WTC11 (cell line): ENCODE results near the gene KIF5C. TPM values are rescaled to one million over a fixed set of nuclear protein-coding genes. Genes with fewer than 3 reads are reported as not detected.

Experiments
- ATAC-seq: fragments of 200-7000 bp; cut with Tn5 transposase; 2 replicates; pipeline ENCODE4 v1.10.0; 2021; ENCODE audit warnings: mild to moderate bottlenecking, moderate library complexity
- CTCF ChIA-PET: fragments of 300-600 bp; sonication (Branson Sonifier 250); formaldehyde crosslinking; loops from one replicate; lab custom pipeline; 2021; ENCODE audit warnings: antibody characterized with exemption; lab: Charles Lee
- POLR2A ChIA-PET: fragments of 350-600 bp; sonication (Branson Sonifier 250); formaldehyde crosslinking; loops from one replicate; lab custom pipeline; 2021; ENCODE audit warnings: antibody characterized with exemption; lab: Charles Lee
- DNase-seq: peaks from one replicate; pipeline ENCODE4 v3.0.0; 2021; ENCODE audit warnings: low spot score
- H3K27ac Mint-ChIP-seq: 2 replicates; pipeline ENCODE4 v1.8.0; 2021; ENCODE audit warnings: mixed read lengths
- H3K27me3 Mint-ChIP-seq: 2 replicates; pipeline ENCODE4 v1.8.0; 2021; ENCODE audit warnings: low read depth, mild to moderate bottlenecking, moderate library complexity, mixed read lengths
- H3K36me3 Mint-ChIP-seq: 2 replicates; pipeline ENCODE4 v1.8.0; 2021; ENCODE audit warnings: mixed read lengths
- H3K4me1 Mint-ChIP-seq: 2 replicates; pipeline ENCODE4 v1.8.0; 2022; ENCODE audit warnings: mixed read lengths
- H3K4me3 Mint-ChIP-seq: 2 replicates; pipeline ENCODE4 v1.8.0; 2021; ENCODE audit warnings: mild to moderate bottlenecking, moderate library complexity, mixed read lengths
- H3K9me3 Mint-ChIP-seq: 2 replicates; pipeline ENCODE4 v1.8.0; 2021; ENCODE audit warnings: mixed read lengths
- ARID4B ChIP-seq: sonication (generic); formaldehyde crosslinking; IDR thresholded peaks from 2 replicates; pipeline ENCODE4 v1.8.0; 2023; ENCODE audit warnings: missing genetic modification reagents, mild to moderate bottlenecking, borderline replicate concordance
- ATF3 ChIP-seq: sonication (generic); formaldehyde crosslinking; conservative IDR thresholded peaks from 2 replicates; pipeline ENCODE4 v1.8.1; 2022; ENCODE audit warnings: mild to moderate bottlenecking, missing genetic modification reagents
- CBFB ChIP-seq: sonication (generic); formaldehyde crosslinking; IDR thresholded peaks from 2 replicates; pipeline ENCODE4 v1.8.1; 2022; ENCODE audit warnings: mild to moderate bottlenecking, low read depth, missing genetic modification reagents
- CTCF ChIP-seq: fragments of 200-600 bp; IDR thresholded peaks from 2 replicates; pipeline ENCODE4 v1.8.0; 2022; ENCODE audit warnings: antibody characterized with exemption
- E2F4 ChIP-seq: sonication (generic); formaldehyde crosslinking; IDR thresholded peaks from 2 replicates; pipeline ENCODE4 v1.8.1; 2022; ENCODE audit warnings: low read depth, mild to moderate bottlenecking, moderate library complexity, missing genetic modification reagents, borderline replicate concordance
- ERG ChIP-seq: fragments of 250-450 bp; sonication (Bioruptor Pico); IDR thresholded peaks from 2 replicates; pipeline ENCODE4 v1.8.0; 2021; ENCODE audit warnings: mild to moderate bottlenecking
- GABPB1 ChIP-seq: sonication (generic); formaldehyde crosslinking; IDR thresholded peaks from 2 replicates; pipeline ENCODE4 v1.8.1; 2023; ENCODE audit warnings: mild to moderate bottlenecking, missing genetic modification reagents
- HMGA2 ChIP-seq: fragments of 250-450 bp; sonication (Bioruptor Pico); IDR thresholded peaks from 2 replicates; pipeline ENCODE4 v1.4.0; 2021; ENCODE audit warnings: mild to moderate bottlenecking, moderate library complexity
- JAZF1 ChIP-seq: fragments of 250-450 bp; sonication (Bioruptor Pico); IDR thresholded peaks from 2 replicates; pipeline ENCODE4 v1.9.0; 2021; ENCODE audit warnings: moderate library complexity, mild to moderate bottlenecking, inconsistent platforms
- MAX ChIP-seq: sonication (generic); formaldehyde crosslinking; IDR thresholded peaks from 2 replicates; pipeline ENCODE4 v1.8.0; 2022; ENCODE audit warnings: mild to moderate bottlenecking, missing genetic modification reagents
- MXD4 ChIP-seq: fragments of 250-450 bp; sonication (Bioruptor Pico); IDR thresholded peaks from 2 replicates; pipeline ENCODE4 v1.8.0; 2021; ENCODE audit warnings: mild to moderate bottlenecking, moderate library complexity, borderline replicate concordance
- NR1H2 ChIP-seq: sonication (generic); formaldehyde crosslinking; IDR thresholded peaks from 2 replicates; pipeline ENCODE4 v1.9.0; 2021; ENCODE audit warnings: mild to moderate bottlenecking, moderate library complexity, missing genetic modification reagents
- OVOL2 ChIP-seq: fragments of 250-450 bp; sonication (Bioruptor Pico); IDR thresholded peaks from 2 replicates; pipeline ENCODE4 v1.9.0; 2021; ENCODE audit warnings: mild to moderate bottlenecking, borderline replicate concordance
- TEAD4 ChIP-seq: sonication (generic); formaldehyde crosslinking; IDR thresholded peaks from 2 replicates; pipeline ENCODE4 v1.8.0; 2022; ENCODE audit warnings: mild to moderate bottlenecking, missing genetic modification reagents
- ZBTB21 ChIP-seq: sonication (generic); formaldehyde crosslinking; IDR thresholded peaks from 2 replicates; pipeline ENCODE4 v1.8.1; 2023; ENCODE audit warnings: mild to moderate bottlenecking, missing genetic modification reagents, borderline replicate concordance
- ZNF512 ChIP-seq: sonication (generic); formaldehyde crosslinking; IDR thresholded peaks from 2 replicates; pipeline ENCODE4 v1.8.1; 2022; ENCODE audit warnings: missing genetic modification reagents, borderline replicate concordance
- total RNA-seq: library from RNA; stranded (reverse); gene quantifications from 3 replicates; pipeline ENCODE4 v1.2.3, GENCODE V29; 2021
- TF ChIP-seq, protein P1 (sequence below): sonication (generic); formaldehyde crosslinking; IDR thresholded peaks from 2 replicates; pipeline ENCODE4 v1.8.0; 2022; ENCODE audit warnings: mild to moderate bottlenecking, missing genetic modification reagents
- TF ChIP-seq, protein P2 (sequence below): sonication (generic); formaldehyde crosslinking; IDR thresholded peaks from 2 replicates; pipeline ENCODE4 v1.8.1; 2022; ENCODE audit warnings: mild to moderate bottlenecking, missing genetic modification reagents, moderate library complexity, borderline replicate concordance
- TF ChIP-seq, protein P3 (sequence below): sonication (generic); formaldehyde crosslinking; IDR thresholded peaks from 2 replicates; pipeline ENCODE4 v1.8.0; 2022; ENCODE audit warnings: mild to moderate bottlenecking, missing genetic modification reagents
- TF ChIP-seq, protein P4 (sequence below): sonication (generic); formaldehyde crosslinking; IDR thresholded peaks from 2 replicates; pipeline ENCODE4 v1.8.1; 2023; ENCODE audit warnings: mild to moderate bottlenecking, missing genetic modification reagents

Gene KIF5C
- total RNA-seq, 1 experiment from 2014 or later = 73.5 TPM

DNA sequence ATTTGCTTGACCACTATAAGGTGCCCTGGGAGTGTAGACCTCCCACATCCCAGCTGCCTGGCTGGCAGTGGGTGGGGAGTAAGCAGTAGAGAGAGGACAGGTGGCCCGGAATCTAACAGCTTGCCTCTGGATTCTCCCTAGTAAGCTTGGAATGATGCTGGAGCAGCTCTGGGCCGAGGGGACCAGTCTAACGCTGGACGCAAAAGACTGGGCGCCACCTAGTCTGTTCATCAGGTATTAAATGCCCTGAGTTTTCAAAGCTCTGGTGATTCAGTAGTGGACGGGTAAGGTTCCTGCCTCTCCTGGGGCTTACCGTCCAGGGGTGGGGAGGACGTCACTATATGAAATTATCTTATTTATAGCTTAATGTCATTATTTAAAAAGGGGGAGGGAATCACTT is 162.8 kb downstream of the KIF5C start:
- H3K4me3 Mint-ChIP-seq = peak overlapping the region; percentile 69
- POLR2A ChIA-PET = no interaction called here
- H3K27me3 Mint-ChIP-seq = peaks cover 30% of the 10 kb centered on the region
- TF ChIP-seq HMGA2 (CRISPR knock-in tag) (no peak), E2F4 (CRISPR knock-in tag) (no peak), MXD4 (no peak), ZBTB21 (CRISPR knock-in tag) (no peak), CBFB (no peak), ARID4B (CRISPR knock-in tag) (no peak), JAZF1 (CRISPR knock-in tag) (no peak), MAX (CRISPR knock-in tag) (no peak), OVOL2 (no peak), TEAD4 (CRISPR knock-in tag) (no peak), ERG (no peak), ZNF512 (no peak), ATF3 (CRISPR knock-in tag) (no peak), GABPB1 (CRISPR knock-in tag) (no peak), NR1H2 (no peak), CTCF (no peak)
- TF ChIP-seq, protein P1, sequence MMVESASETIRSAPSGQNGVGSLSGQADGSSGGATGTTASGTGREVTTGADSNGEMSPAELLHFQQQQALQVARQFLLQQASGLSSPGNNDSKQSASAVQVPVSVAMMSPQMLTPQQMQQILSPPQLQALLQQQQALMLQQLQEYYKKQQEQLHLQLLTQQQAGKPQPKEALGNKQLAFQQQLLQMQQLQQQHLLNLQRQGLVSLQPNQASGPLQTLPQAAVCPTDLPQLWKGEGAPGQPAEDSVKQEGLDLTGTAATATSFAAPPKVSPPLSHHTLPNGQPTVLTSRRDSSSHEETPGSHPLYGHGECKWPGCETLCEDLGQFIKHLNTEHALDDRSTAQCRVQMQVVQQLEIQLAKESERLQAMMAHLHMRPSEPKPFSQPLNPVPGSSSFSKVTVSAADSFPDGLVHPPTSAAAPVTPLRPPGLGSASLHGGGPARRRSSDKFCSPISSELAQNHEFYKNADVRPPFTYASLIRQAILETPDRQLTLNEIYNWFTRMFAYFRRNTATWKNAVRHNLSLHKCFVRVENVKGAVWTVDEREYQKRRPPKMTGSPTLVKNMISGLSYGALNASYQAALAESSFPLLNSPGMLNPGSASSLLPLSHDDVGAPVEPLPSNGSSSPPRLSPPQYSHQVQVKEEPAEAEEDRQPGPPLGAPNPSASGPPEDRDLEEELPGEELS (CRISPR knock-in tag) = no peak
- TF ChIP-seq, protein P2, sequence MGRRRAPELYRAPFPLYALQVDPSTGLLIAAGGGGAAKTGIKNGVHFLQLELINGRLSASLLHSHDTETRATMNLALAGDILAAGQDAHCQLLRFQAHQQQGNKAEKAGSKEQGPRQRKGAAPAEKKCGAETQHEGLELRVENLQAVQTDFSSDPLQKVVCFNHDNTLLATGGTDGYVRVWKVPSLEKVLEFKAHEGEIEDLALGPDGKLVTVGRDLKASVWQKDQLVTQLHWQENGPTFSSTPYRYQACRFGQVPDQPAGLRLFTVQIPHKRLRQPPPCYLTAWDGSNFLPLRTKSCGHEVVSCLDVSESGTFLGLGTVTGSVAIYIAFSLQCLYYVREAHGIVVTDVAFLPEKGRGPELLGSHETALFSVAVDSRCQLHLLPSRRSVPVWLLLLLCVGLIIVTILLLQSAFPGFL (CRISPR knock-in tag) = no peak
- TF ChIP-seq, protein P3, sequence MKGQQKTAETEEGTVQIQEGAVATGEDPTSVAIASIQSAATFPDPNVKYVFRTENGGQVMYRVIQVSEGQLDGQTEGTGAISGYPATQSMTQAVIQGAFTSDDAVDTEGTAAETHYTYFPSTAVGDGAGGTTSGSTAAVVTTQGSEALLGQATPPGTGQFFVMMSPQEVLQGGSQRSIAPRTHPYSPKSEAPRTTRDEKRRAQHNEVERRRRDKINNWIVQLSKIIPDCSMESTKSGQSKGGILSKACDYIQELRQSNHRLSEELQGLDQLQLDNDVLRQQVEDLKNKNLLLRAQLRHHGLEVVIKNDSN = no peak
- TF ChIP-seq, protein P4, sequence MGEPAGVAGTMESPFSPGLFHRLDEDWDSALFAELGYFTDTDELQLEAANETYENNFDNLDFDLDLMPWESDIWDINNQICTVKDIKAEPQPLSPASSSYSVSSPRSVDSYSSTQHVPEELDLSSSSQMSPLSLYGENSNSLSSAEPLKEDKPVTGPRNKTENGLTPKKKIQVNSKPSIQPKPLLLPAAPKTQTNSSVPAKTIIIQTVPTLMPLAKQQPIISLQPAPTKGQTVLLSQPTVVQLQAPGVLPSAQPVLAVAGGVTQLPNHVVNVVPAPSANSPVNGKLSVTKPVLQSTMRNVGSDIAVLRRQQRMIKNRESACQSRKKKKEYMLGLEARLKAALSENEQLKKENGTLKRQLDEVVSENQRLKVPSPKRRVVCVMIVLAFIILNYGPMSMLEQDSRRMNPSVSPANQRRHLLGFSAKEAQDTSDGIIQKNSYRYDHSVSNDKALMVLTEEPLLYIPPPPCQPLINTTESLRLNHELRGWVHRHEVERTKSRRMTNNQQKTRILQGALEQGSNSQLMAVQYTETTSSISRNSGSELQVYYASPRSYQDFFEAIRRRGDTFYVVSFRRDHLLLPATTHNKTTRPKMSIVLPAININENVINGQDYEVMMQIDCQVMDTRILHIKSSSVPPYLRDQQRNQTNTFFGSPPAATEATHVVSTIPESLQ = no peak
- TF ChIP-seq, all 79 proteins: peak for 0
- DNase-seq = peak; percentile 48
- no peak overlapping the region for H3K27ac Mint-ChIP-seq
- peaks cover 14% of the 10 kb centered on the region for H3K4me1 Mint-ChIP-seq
- CTCF ChIA-PET = interaction anchor here (0.6 to 5.1 kb wide), 21 partner anchors 8 to 549 kb away, joined by 3 to 61 read pairs (median 4); partner anchors contain the start of genes LYPD6 and MMADHC
- ATAC-seq = peak; percentile 60
- H3K9me3 Mint-ChIP-seq = no peaks in the 10 kb centered on the region
- H3K36me3 Mint-ChIP-seq = no peaks in the 10 kb centered on the region
